ENCODE data around the gene POLR2B.
A peak's percentile ranks its signal among the peaks of the same experiment; 100 is the strongest.
"Not testable (repeated sequence)": the region's sequence is repeated elsewhere in the genome, so short reads cannot be mapped to it uniquely, and the experiment has no call there.

Gene POLR2B

DNA sequence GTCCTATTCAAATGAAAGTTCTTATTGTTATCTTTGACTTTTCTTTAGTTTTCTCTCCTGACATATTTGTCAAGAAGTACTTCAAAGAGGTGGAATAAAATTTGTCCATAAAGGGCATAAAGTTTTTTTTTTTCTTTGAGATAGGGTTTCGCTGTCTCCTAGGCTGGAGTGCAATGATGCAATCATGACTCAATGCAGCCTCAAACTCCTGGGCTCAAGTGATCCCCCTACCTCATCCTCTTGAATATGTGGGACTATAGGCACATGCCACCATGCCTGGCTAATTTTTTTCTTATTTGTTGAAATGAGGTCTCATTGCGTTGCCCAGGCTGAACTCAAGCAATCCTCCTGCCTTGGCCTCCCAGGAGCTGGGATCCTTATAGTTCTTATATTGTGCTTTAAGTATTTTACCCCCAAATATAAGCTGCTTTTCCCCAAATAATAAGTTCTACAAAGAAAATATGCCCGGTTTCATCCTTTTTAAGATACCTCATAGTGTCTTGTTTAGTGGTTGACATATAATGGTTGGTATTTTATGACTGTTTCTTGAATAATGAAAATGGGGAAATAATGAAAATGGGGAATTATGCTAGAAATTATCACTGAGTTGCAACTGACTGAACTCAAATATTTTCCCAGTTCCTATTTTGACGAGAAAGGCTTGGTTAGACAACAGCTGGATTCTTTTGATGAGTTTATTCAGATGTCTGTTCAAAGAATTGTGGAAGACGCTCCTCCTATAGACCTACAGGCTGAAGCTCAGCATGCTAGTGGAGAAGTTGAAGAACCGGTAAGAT is 11.6 kb downstream of the POLR2B start:
- no peak for DNase-seq

DNA sequence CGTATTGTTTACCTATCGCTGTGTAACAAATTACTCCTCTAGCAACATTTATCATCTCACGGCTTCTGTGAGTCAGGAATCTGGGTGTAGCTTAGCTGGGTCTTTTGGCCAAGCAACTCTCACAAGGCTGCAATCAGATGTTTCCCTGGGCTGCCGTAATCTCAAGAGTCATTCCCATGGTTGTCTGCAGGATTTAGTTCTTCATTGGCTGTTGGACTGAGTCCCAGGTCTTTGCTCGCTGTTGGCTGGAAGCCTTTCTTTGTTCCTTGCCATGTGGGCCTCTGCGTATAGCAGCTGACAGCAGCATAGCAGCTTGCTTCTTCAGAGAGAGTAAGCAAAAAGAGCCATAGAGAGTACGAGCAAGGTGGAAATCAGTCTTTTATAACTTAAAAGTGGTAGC is 16.8 kb downstream of the POLR2B start:
- DNase-seq, result no peak

DNA sequence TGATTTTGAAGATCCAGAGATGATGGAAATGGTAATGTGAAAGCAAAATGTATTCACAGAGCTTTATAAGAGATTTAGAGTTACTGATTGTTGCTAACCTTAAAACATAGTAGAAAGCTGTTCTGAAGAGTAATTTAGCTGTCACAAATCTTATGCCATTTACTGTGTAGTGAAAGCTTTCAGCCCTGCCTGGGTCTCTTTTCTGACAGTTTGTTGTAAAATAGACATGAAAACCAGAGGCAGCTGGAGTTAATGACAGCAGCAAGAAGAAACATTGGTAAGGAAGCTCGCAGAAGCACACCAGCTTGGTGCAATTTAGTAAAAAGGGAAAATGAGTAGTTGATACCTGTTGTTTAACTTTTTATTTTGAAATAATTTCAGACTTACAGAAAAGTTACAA is 21.1 kb downstream of the POLR2B start:
- DNase-seq, result no peak

DNA sequence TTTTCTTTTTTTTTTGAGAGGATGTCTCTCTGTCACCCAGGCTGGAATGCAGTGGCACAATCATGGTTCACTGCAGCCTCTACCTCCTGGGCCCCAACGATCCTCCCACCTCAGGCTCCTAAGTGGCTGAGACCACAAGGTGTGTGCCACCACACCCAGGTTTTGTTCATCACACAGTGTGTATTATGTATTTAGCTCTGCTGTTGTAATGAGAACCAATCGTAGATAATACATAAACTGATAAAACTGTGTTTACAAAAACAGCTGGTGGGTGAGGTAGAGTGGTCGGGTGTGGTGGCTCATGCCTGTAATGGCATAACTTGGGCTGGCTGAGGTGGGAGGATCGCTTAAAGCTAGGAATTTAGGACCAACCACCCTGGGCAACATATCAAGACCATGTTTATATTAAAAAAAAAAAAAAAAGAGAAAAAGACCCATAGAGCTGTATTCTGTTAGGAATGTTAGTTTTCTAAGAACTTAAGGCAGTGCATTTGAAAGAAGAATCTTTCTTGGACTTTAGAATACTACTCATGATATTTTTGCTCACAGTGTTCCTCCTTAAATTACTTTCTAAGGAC is 34.9 kb downstream of the POLR2B start:
- no peak for DNase-seq

DNA sequence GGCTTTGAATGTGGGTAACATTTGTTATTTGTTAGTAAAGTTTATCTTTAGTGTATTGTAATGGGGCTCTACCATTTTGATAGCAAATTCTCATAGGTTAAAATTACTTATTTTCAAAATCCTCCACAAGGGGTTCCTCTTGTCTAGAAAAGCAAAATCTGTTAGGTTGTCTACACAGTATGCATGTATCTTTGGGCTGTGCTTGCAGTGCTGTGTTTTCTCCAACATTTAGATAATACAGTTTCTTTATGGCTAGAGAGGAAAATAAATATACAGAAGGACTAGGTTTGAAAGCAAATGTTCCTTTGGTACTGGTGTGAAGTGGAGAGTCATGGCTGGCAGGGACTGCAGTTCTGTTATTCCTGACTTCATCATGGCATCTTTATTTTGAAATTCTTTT is 40.3 kb downstream of the POLR2B start:
- DNase-seq, result no peak

DNA sequence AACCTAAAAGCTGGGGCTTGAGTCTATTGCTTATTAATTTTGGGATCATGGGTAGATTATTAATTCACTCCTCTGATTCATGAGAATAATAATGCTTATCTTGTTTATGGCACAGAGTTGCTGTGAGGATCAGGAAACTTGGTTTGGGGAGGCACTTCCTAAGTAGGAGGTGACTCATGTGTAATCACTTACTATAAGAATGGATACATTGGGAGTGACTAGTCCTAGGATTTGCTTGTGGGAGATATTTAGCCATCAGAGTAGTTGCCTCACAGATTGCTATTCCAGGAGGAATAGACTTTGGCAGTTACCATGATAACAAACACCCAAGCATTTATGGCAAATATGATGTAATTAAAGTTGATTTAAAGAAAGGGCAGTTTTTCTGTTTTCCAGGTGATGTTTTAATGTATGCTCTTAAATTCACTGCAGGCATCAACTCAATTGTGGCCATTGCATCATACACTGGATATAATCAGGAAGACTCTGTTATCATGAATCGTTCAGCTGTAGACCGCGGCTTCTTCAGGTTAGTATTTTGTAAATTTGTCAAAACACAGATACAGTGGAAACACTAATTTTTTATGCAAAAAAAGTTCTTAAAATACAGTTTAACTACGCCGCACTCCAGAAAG is 41.9 kb downstream of the POLR2B start:
- no peak for DNase-seq

DNA sequence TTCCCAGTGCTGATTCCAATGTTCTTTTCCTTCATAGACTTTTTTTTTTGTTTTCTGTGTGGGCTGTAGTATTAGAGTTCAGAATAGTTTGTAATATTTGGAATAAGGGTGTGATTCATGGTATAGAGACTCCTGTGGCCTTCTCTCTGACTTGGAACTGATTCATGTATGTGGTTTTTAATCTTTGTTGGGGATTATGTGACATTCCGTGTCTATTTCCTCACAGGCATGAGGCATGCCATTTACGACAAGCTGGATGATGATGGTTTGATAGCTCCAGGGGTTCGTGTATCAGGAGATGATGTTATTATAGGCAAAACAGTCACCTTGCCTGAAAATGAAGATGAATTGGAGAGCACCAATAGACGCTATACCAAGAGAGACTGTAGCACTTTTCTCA is 44.4 kb downstream of the POLR2B start:
- DNase-seq, result no peak

DNA sequence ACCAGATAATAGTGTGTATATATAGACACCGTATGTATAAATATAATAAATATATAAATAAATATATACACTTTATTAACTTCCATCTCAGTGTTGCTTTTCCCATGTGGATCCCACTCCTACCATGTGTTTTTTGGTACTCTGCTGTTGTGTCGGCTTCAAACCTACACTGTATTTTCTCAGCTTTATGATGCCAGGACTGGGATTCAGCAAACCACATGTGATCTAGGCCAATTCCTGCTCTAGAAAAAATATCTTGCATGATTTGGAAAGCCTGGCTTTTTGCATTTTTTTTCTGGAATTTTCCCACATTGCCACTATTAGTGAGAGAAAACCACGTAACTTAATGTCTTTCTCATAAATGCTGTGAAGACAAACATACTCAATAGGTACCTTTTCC is 55.8 kb downstream of the POLR2B start:
- no peak for DNase-seq

DNA sequence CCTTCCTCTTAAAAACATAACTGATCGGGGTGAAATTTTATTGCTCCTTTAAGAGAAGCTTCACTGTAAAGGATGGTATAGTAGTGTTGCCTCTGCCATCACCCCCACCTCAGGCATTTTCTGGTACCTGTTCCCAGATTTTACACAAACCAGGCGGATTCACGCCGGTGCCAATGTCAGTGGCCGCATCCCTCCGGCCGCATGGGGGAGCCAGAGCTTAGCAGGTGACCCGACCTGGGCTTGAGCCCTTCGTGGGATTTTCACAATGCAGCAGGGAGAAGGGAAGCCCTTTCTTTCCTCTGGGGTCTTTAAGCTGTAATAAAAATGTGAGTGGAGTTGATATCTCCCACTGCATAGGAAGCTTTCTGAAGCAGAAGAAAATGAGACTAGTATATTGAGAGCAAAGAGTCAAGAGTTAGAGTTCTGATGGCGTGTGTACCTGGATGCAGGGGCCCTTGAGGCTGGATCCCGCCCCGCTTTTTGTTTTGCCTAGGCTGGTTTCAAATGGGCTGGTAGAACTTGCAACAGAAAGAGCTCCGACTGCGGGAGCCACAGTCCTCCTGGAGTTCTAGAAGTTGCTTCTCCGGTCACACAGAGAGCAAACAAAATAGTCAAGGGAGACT is 59.4 kb downstream of the POLR2B start:
- DNase-seq, result peak in 1 of 2 donors; percentile 22

DNA sequence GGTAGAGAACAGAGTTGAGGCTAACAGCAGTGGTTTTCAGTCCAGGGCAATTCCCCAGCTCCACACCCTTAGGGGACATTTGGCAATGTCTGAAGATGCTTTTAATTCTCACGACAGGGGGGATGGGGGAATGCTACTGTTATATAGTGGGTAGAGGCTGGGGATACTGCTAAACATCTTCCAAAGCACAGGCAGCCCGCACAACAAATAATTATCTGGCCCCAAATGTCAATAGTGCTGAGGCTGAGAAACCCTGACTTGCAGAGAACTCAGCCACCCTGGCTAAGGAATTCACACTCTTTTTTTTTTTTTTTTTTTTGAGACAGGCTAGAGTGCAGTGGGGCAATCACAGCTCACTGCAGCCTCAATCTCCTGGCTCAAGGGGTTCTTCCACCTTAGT is 60.6 kb downstream of the POLR2B start:
- DNase-seq, result no peak

DNA sequence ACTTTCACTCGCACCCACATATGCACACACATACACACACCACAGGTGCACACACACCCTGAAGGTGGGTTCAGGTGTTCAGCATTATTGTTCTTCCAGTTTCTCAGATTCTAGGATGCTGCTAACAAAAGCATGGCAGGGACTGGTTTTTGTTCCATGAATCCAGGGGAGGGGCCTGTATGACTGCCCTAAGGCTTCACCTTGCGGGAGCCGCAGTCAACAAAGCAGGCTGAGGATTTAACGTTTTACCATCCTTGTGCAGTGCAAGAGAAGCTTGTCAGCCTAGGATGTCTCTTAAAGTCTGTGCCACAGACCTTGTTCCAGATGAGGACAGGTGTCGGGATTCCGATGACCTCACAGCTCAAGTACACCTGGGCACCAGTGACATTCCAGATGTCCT is 61.8 kb downstream of the POLR2B start:
- DNase-seq, result no peak

DNA sequence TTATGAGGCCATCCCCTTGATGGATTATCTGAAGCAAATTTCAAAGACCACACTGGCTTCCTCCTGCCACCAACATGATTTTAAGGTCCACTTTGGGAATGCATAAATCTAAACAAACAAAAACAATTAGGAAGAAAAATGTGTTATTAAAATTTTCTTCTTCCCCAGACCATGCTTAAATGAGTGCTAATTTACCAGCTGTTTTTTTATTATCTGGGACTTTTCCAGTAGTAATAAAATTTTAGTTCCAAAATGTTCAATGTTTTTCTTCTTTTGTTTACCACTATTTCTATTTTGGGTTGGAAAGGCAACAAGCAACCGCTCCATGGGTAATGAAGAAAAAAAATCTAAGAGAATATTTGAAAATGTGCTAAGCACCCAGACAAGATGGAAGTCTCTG is 62.3 kb downstream of the POLR2B start:
- DNase-seq, result no peak

DNA sequence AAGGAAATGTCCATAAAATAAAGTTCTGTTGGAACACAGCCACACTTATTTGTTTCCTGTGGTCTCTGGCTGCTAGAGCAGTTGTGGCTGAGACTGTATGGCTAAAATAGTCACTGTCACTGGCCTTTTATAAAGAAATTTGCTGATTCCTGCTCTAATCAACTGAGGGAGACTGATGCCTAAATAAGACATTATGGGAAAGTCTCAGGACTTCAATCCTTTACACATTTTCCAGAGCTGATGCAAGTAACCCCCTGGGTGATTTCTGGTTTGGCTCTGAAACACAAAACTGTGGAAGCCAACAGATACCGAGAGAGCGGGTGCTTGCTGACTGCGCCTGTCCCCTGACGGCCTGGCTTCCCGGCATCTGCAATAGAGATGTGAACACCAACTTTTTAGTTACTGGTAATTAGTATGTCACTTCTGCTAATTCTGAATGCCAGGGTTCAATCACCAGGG is 64.0 kb downstream of the POLR2B start:
- DNase-seq, result no peak

DNA sequence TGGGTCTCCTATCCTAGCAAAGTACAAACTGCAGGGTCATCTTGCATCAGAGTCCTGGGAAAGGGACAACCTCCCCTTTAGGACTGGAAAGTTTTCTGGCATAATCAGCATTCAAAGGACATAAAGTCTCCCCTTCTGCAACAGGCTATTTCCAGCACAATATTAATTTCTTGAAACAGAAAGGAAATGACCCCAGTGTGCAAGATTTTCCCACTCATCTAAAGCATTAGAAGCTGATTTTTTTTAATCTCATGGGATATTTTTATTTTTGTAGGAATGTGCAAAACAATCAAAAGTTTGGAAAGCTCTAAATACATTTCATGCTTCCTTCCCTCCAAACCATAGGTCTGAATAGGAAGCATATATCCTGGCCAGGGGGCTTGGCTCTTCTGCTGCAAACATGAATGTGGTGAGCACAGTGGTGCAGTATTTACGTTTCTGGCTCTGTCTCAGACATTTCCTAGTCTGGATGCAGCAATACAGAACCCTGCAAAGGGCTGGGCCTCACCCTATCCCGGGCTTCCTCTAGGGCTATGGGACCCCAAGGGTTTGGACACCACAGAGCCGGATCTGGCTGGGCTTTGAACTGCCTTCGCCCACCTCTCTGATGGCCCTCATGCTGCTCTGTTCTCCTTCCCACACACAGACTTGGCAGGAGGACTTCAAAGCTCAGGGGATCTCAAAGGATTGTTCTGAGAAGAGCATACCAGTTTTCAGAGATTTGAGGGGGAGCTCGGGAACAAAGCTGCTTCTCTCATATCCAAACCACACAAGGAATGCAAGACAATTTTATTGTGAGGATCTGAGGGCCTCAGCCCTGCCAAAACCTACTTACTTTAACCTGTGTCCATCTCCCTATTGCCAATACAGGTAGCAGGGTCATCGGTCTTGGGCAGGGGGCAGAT is 64.9 kb downstream of the POLR2B start:
- DNase-seq, result no peak

DNA sequence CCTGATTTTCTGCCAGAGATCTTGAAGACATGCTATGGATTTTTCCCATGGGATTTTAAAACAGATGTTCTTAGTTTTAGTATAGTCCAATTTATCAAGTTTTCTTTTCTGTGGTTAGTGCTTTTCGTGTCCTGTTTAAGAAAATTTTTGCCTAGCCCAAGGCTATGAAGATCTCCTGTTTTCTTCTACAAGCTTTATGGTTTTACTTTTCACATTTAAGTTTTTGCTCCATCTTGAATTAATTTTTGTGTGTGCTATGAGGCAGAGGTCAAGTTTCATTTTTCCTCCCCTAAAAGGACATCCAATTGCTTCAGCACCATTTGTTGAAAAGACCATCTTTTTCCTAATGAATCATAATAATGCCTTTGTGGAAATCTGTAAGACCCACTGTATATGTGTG is 65.6 kb downstream of the POLR2B start:
- no peak for DNase-seq

DNA sequence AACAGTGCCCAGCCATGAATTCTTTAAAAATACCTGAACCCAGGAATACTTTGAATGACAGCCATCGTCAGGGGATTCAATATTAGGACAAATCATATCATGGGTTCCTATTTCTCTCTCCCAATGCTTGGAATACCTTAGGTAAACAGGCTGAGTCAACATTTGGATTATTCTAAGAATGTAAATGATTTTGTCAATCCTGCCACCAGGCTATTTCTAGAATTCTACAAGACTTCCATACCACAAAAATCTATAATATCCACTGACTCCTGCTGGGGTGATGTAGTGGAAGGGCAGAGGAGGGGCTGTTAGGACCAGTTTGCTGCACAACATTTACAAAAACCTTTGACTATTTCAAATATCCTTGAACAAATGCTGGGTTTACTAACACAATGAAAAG is 66.3 kb downstream of the POLR2B start:
- DNase-seq, result no peak

DNA sequence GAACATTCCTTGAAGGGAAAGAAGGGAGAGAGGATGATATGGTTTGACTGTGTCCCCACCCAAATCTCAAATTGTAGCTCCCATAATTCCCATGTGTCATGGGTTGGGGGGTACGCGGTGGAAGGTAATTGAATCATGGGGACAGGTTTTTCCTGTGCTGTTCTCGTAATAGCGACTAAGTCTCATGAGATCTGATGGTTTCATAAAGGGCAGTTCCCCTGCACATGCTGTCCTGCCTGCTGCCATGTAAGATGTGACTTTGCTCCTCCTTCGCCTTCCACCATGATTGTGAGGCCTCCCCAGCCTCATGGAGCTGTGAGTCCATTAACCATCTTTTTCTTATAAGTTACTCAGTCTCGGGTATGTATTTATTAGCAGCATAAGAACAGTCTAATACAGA is 68.3 kb downstream of the POLR2B start:
- not testable (repeated sequence) for DNase-seq

DNA sequence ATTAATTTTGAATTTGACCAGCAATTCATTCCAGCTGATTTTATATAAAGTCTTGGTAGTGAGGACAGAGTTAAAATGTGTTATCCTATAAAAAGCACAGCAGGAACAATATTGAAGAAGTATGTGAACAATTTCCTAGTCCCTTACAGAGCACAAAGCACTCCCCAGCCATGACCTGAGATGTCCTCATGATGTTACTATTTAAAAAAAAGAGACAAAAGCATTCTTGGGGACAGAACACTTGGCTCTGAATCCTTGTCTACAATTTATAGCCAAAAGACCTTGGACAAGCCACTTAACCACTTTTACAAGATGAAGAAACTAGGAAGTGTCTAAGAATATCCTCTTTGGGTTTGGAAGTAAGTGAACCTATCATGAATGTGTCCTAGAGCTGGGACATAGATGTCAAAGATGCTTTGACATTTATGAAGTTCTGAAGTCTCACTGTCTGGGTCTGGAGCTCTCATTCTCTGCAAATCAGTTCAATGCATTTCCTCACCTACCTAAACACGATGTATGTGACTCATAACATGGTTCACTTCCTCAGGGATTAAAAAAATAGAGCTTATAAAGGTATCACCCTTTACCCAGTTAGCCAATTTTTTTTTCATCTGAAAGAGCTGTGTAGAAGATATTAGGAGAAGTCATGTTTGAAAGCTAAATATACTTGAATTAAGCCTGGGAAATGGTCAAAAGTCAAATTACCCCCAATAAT is 70.1 kb downstream of the POLR2B start:
- DNase-seq, result no peak

DNA sequence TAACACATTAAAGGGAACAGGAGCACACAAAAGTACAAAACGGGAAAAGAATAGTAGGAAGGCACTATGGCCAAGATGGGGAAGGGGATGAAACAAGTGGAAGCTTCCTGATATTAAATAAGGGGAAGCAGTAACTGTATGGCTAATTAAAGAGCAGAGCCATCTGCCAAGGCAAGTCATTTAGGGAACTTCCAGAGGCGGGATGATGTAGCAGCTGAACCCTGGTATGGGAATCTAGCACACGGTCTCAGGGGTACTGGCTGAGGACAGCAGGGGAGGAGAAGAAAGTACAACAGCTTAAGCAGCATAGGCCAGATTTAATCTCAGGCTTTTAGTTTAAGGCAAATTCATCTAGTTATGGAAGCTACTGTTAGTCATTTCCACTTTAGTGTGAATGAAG is 72.4 kb downstream of the POLR2B start:
- DNase-seq, result peak in 1 of 2 donors; percentile 22

DNA sequence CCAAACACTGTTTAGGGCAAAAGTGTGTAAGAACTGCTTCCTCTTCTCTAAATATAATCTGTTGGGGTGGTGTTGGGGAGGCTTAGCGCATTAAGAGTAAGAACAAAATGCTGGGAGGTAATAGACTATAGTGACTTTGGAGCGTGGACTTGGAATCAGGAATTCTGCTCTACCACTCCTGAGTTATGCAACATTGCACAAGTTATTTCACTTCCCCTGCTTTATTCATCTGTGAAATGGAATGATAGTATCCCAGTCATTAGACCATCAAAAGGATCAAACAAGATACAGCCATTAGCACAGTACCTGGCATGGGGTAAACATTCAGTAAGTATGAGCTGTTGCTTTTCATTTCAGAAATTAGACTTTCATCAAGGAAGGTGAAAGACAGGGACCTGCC is 72.8 kb downstream of the POLR2B start:
- no peak for DNase-seq

DNA sequence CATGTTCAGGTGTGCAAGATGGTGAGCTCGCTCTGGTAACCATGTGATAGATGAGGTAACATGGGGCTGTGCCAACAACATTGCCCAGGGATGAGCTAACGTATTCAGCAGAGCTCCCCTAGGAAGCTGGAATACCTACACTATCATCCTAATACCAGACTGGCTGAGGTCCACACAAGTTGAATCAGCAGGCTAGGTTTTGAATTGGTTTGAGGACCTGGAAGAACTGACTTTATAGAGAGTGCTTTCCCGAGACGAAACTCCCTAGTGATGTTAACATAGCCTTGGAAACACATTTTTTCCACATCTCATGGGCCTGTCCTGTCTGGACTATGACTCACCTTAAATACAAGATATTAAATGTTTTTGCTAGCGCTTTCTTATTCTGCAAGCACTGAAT is 74.8 kb downstream of the POLR2B start:
- no peak for DNase-seq

DNA sequence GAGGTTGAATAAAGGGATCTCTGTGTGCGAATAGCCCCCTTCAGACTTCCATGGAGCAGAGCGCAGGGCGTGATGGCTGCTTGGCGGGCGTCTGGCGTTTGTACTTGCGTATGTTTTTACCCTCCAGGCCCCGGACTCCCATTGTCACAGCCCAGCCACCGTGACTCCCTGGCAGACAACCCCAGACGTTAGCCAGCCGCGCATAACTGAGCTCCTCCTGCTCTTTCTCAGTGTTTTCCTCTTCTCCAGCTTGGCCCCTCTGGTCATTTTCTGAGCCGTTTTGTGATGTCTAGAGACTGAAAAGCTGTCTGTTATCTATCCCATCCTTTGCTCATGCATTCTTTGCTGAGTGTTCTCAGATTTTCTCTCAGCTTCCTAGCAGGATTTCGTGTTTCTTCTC is 77.2 kb downstream of the POLR2B start:
- no peak for DNase-seq
